NCI-H1105 (cell line): Measurements from ENCODE around the gene CREM.
A peak's percentile ranks its signal among the peaks of the same experiment; 100 is the strongest.
"Not testable (repeated sequence)": the region's sequence is repeated elsewhere in the genome, so short reads cannot be mapped to it uniquely, and the experiment has no call there.

Source experiments
- DNase-seq: peaks from one replicate; lab custom pipeline; 2025; lab: John Stamatoyannopoulos, UW

CREM gene

DNA sequence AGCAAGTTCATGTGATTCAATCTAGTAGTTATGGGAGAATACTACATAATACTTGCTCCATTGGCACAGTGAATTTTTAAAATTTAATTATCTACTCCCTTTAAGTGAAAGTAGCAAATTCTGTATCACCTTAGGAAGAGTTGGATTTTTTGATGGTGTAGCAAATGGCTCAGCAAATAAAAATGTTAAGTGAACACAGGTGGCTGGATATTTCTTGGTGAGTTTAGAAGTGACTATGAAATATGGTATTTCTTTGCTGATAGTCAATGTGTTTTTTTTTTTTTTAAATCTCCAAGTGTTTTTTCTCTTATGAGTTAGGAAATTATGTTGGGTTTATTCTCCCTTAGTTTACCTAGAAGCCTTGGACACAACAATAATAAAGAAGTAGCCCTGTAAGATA lies 67.8 kb downstream of the CREM start:
- DNase-seq: no peak

GRCh38 chr10:35194906-35195305 lies 68.3 kb downstream of the CREM start:
- DNase-seq: no peak

DNA sequence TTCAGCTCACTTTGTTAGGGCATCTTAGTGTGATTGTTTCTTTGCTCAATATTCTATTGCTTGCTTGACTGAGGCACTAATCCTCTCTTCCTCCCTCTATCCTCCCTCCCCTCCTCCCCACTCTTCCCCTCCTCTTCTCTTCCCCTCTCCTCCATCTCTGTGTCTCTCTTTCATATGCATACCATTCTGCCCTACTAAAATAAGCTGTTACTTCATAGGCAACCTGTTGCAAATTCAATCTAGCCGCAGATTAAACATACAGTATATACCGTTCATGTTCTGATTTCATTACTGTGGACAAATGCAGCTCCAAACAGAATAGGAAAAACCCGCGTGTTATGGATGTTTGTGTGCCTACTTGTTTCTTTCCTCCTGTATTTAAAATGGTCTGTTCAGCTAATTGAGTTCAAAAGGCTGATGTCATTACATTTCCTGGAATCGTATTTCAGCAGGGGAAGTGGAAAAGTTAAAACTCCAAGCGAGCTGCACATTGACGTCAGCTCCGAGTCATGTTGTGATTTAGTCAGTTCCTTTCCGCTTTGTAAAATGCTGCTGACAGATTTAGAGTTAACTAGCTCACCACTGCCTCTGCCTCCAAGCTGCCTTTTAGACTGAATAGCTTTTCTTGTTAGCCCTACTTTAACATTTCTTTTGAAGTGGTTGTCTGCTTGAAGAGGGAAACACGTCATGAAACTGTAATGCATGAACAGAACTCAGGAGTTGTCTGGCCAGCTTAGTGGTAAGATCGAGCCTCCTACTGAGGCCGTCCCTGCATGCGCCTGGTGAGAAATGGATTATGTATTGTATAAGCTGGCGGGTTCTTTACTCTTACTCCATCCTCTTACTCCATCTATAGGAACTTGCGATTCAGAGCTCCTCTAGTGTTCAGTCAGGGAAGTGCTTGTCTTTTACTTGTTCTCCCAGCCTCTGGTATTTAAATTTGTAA lies 69.0 kb downstream of the CREM start:
- DNase-seq: peak; percentile 39

- DNase-seq: no peak
Measured at GRCh38 chr10:35200487-35200886, 73.8 kb downstream of the CREM start.

GRCh38 chr10:35201234-35201633 lies 74.6 kb downstream of the CREM start:
- DNase-seq: no peak

DNA sequence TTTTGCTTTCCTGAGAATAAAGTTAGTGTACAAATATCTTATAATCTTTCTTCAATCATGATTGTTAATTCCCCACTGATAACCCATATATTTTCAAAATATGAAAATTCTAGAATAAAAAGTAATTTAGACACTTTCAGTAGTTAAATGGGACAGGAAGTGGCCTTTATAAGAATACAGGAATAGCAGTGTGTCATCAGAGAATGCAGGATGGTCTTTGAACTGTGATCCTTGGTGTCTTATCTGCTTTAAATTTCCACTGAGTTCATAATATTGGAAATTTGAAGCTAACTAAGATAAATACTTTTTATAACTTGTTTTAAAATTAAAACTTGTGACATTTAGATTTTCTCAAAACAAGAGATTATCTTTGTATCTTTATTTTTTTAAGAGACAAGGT lies 75.4 kb downstream of the CREM start:
- no peak for DNase-seq

DNA sequence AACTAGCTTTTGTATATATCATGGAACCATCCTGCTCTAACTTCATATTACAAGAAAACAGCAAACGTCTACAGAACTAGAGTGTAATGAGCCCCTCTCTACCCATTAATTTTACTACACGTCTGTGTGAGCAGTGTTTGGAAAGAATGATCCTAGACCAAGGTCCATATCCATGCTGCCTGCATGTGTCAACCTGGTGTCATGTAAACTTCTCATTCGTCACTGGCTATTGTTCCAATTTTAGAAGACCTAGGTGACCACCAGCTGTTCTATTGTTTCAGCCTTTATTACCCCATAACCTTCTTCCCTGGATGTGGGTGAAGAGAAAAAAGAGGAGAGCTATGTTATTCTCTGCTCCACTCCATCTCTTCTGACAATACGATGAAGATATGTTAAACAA lies 77.1 kb downstream of the CREM start:
- DNase-seq: no peak

DNA sequence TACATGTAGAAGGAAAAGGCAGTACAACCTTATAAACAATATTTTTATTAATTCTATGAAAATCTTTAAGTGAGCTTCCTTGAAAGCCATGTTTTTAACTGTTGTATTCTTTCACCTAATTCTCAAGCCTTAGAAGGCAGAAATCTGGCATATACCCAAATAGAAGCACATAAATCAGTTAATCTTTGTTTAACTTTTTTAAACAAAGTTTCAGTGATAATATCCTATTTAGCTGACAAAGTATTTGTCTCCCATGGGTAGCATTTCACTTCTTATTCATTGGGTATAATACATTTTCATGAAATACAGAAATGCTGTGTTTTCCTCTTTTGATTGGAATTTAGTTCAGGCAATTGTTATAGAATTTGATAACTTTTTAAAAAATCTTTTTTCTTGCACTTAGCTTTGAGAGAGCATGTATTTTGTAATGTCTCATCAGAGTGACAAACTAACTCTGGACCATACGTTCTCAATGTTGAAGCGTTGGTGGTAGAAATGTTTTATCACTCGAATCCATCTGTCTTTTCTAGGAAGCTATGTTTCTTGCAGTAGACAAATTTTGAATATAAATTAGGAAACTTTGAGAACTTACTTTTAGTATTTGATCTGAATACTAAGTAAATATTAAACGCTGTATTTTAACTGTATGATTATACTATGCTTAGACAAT lies 78.1 kb downstream of the CREM start:
- no peak for DNase-seq

GRCh38 chr10:35206274-35206673 lies 79.6 kb downstream of the CREM start:
- no peak for DNase-seq

- no peak for DNase-seq
Measured at GRCh38 chr10:35208536-35208935, 81.9 kb downstream of the CREM start.

- DNase-seq: no peak
Measured at GRCh38 chr10:35208949-35209613, 82.4 kb downstream of the CREM start.

DNA sequence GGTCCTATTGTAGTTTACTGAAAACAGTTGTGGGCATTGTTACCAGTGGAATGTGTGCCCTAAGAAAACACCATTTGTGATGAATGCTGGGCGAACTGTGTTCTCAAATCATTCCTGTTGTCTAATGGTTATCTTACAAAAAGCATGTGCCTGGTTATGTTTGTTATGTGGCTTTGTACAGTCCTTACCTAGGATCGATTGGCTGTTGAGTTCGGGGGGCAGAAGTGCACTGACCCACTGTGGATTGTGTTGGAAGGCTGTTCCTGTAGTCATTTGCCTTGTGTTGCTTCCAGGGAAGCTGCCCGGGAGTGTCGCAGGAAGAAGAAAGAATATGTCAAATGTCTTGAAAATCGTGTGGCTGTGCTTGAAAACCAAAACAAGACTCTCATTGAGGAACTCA lies 84.3 kb downstream of the CREM start:
- no peak for DNase-seq

- no peak for DNase-seq
Measured at GRCh38 chr10:35211390-35211789, 84.7 kb downstream of the CREM start.

DNA sequence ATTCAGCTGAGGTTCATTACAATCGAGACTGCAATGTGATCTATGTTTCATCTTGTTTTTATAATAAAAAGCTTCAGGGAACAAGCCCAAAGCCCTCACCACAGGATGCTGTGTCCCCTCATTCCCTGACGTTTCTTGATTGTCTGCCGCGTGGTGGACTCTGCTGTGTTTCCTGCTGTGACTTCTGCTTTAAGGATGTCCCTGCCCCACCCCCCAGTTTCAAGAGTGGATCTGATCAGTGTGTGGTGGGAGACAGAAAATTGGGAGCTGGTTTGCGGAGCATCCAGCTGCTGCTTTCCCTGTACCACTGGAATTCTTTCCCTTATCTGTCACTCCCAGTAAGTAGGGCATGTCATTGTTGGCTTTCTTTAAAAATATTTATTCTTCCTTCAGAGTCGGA lies 86.2 kb downstream of the CREM start:
- DNase-seq: no peak

GRCh38 chr10:35213699-35214098 lies 87.1 kb downstream of the CREM start:
- DNase-seq: no peak

DNA sequence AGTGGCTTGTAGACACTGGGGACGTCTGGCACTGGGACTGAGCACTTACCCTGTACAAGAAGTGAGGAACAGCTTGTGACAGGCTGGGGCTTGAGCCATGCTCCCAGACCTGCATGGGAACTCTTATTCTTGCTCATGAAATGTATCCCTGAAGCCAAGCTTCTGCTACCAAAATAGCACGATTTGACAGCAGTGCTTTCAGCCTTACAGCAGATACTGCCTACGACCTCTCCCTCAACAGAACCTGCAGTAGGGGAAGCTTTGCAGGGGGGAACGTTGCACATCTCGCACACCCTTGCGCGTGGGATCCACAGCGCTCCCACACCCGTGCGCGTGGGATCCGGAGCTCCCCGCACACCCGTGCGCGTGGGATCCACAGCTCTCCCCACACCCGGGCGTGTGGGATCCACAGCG lies 88.0 kb downstream of the CREM start:
- no peak for DNase-seq

- no peak for DNase-seq
Measured at GRCh38 chr10:35215107-35215506, 88.5 kb downstream of the CREM start.

DNA sequence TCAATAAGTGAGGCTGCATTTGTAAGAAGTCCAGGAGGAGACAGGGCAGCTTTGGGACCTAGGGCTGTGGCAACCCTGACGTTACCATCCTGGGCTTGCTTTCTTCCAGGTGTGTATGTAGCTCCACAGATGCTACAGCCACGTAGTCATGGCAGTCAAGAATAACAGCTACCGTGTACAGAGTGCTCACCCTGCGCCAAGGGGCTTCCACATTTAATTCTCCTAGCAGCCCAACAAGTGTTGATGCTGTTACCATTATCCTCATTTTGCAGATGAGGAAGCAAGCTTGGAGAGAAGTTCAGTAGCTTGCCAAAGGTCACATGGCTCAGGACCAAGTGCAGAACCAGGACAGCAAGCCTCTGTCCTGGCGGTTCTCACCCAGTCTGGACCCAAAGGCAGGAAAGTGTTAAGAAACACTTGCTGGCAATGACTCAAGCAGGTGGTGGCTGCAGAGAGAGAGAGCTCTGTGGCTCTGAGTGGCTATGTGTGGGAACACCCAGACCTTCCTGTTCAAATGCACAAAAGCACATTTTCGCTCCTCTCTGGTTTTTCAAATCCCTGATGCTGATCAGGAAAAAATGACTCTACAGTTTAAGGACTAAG lies 89.8 kb downstream of the CREM start:
- DNase-seq: no peak

DNA sequence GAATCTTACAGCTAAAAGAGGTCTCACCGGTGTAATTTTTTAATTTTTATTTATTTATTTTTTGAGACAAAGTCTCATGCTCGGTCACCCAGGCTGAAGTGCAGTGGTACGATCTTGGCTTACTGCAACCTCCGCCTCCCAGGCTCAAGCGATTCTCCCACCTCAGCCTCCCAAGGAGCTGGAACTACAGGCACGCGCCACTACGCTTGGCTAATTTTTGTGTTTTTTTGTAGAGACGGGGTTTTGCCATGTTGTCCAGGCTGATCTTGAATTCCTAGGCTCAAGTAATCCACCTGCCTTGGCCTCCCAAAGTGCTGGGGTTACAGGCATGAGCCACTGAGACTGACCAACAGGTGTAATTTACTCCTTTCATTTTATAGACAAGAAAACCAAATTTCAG lies 90.3 kb downstream of the CREM start:
- DNase-seq: not testable (repeated sequence)

DNA sequence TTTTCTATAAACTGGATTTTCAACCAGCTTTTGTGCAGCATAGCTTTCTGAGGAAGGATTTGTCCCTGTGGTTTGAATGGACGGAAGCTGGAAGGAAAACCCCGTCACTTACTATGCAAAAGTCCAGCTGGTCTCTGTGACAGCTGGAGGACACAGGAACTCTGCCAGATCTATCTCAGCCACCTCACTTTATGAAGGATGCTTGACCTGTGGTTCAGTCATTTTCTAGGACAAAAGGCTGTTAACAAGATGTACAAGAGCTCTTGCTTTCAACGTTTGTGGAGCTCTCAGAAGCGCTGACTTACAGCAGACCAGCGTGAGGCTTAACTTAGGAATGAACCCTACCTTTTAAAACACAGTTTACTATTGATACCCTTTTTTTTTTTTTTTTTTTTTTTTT lies 90.8 kb downstream of the CREM start:
- no peak for DNase-seq

GRCh38 chr10:35218339-35218955 lies 91.8 kb downstream of the CREM start:
- DNase-seq: peak; percentile 56

DNA sequence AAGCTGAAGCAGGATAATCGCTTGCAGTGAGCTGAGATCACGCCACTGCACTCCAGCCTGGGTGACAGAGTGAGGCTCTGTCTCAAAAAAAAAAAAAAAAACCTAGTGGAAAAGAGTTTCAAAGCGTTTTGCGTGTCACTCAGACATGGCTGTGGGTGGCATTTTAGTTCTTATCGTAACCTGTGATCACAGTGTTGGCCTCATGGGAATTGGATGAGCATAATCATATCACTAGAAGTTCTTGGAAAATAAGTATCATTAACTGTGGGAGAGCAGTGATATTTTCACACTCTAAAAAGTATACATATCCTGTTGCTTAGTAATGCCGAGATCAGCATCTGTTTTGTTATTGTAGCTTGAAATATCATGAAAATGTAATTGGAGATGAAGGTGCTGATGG lies 92.6 kb downstream of the CREM start:
- DNase-seq: no peak
